ENCODE measurements around the gene SLC41A1.

The SLC41A1 gene

GRCh38 chr1:205792481-205792881 lies 20.5 kb downstream of the SLC41A1 start:
- H3K9ac ChIP-seq (ENCODE audit: low read depth, low read length, poor library complexity, severe bottlenecking): no peak overlapping the region
- H3F3A ChIP-seq (ENCODE audit: low read depth): no peaks in the 10 kb centered on the region
- H3K4me3 ChIP-seq (ENCODE audit: low read length, poor library complexity, severe bottlenecking): no peak overlapping the region
- H3K9me2 ChIP-seq (replicated peaks; ENCODE audit: low read depth, low read length): no peaks in the 10 kb centered on the region
- no peak overlapping the region for H2AFZ ChIP-seq (ENCODE audit: low read length)
- H3K27me3 ChIP-seq (ENCODE audit: insufficient read depth, low read length, poor library complexity, severe bottlenecking): no peaks in the 10 kb centered on the region
- H3K4me2 ChIP-seq (ENCODE audit: low read depth, low read length, poor library complexity, severe bottlenecking): no peak overlapping the region
- H3K36me3 ChIP-seq (ENCODE audit: insufficient read depth, low read length): peaks cover 63% of the 10 kb centered on the region; the same call in 1 of the 2 replicates
- H3K9me3 ChIP-seq (ENCODE audit: insufficient read depth, low read depth, low read length): no peaks in the 10 kb centered on the region
- TF ChIP-seq CTCF (conservative IDR thresholded peaks at IDR 0.05; ENCODE audit: low read length) (no peak), EZH2phosphoT487 (IDR thresholded peaks at IDR 0.05; ENCODE audit: borderline replicate concordance) (no peak)
- no peaks in the 10 kb centered on the region for H4K20me1 ChIP-seq (ENCODE audit: insufficient read depth, low read length, poor library complexity, severe bottlenecking)
- no peaks in the 10 kb centered on the region for H3K4me1 ChIP-seq (ENCODE audit: insufficient read depth, low read length, poor library complexity, severe bottlenecking)
- H3K79me2 ChIP-seq (ENCODE audit: insufficient read depth, low read length): no peaks in the 10 kb centered on the region

GRCh38 chr1:205791568-205792180 lies 21.3 kb downstream of the SLC41A1 start:
- TF ChIP-seq EZH2phosphoT487 (IDR thresholded peaks at IDR 0.05; ENCODE audit: borderline replicate concordance) (no peak), CTCF (conservative IDR thresholded peaks at IDR 0.05; ENCODE audit: low read length) (peak; percentile 87)
- Histone ChIP-seq H2AFZ (ENCODE audit: low read length) (no peak overlapping the region), H3K9ac (ENCODE audit: low read depth, low read length, poor library complexity, severe bottlenecking) (no peak overlapping the region), H3K4me1 (ENCODE audit: insufficient read depth, low read length, poor library complexity, severe bottlenecking) (no peaks in the 10 kb centered on the region), H3K9me3 (ENCODE audit: insufficient read depth, low read depth, low read length) (no peaks in the 10 kb centered on the region), H4K20me1 (ENCODE audit: insufficient read depth, low read length, poor library complexity, severe bottlenecking) (no peaks in the 10 kb centered on the region), H3K27me3 (ENCODE audit: insufficient read depth, low read length, poor library complexity, severe bottlenecking) (no peaks in the 10 kb centered on the region), H3K4me2 (ENCODE audit: low read depth, low read length, poor library complexity, severe bottlenecking) (no peak overlapping the region), H3K79me2 (ENCODE audit: insufficient read depth, low read length) (no peaks in the 10 kb centered on the region), H3K36me3 (ENCODE audit: insufficient read depth, low read length) (peaks cover 55% of the 10 kb centered on the region; the same call in 1 of the 2 replicates), H3K9me2 (replicated peaks; ENCODE audit: low read depth, low read length) (no peaks in the 10 kb centered on the region), H3F3A (ENCODE audit: low read depth) (no peaks in the 10 kb centered on the region), H3K4me3 (ENCODE audit: low read length, poor library complexity, severe bottlenecking) (no peak overlapping the region)

- H3K9me2 ChIP-seq (replicated peaks; ENCODE audit: low read depth, low read length): no peaks in the 10 kb centered on the region
- no peak overlapping the region for H3K4me3 ChIP-seq (ENCODE audit: low read length, poor library complexity, severe bottlenecking)
- no peaks in the 10 kb centered on the region for H3K9me3 ChIP-seq (ENCODE audit: insufficient read depth, low read depth, low read length)
- no peaks in the 10 kb centered on the region for H3K27me3 ChIP-seq (ENCODE audit: insufficient read depth, low read length, poor library complexity, severe bottlenecking)
- H3K4me1 ChIP-seq (ENCODE audit: insufficient read depth, low read length, poor library complexity, severe bottlenecking): peaks cover 8% of the 10 kb centered on the region
- H3K79me2 ChIP-seq (ENCODE audit: insufficient read depth, low read length): no peaks in the 10 kb centered on the region
- no peaks in the 10 kb centered on the region for H4K20me1 ChIP-seq (ENCODE audit: insufficient read depth, low read length, poor library complexity, severe bottlenecking)
- no peaks in the 10 kb centered on the region for H3F3A ChIP-seq (ENCODE audit: low read depth)
- no peak overlapping the region for H3K4me2 ChIP-seq (ENCODE audit: low read depth, low read length, poor library complexity, severe bottlenecking)
- TF ChIP-seq CTCF (conservative IDR thresholded peaks at IDR 0.05; ENCODE audit: low read length) (no peak), EZH2phosphoT487 (IDR thresholded peaks at IDR 0.05; ENCODE audit: borderline replicate concordance) (no peak)
- H3K9ac ChIP-seq (ENCODE audit: low read depth, low read length, poor library complexity, severe bottlenecking): no peak overlapping the region
- no peak overlapping the region for H2AFZ ChIP-seq (ENCODE audit: low read length)
- H3K36me3 ChIP-seq (ENCODE audit: insufficient read depth, low read length): peaks cover 15% of the 10 kb centered on the region; the same call in 1 of the 2 replicates
These were observed 25.6 kb downstream of the SLC41A1 start for GRCh38 chr1:205787287-205787916.

All from Loucy (cell line).